ENCODE results near the gene PLOD2.

- no peak for TF ChIP-seq POLR2A (IDR thresholded peaks at IDR 0.05)
- TF ChIP-seq, protein P1, sequence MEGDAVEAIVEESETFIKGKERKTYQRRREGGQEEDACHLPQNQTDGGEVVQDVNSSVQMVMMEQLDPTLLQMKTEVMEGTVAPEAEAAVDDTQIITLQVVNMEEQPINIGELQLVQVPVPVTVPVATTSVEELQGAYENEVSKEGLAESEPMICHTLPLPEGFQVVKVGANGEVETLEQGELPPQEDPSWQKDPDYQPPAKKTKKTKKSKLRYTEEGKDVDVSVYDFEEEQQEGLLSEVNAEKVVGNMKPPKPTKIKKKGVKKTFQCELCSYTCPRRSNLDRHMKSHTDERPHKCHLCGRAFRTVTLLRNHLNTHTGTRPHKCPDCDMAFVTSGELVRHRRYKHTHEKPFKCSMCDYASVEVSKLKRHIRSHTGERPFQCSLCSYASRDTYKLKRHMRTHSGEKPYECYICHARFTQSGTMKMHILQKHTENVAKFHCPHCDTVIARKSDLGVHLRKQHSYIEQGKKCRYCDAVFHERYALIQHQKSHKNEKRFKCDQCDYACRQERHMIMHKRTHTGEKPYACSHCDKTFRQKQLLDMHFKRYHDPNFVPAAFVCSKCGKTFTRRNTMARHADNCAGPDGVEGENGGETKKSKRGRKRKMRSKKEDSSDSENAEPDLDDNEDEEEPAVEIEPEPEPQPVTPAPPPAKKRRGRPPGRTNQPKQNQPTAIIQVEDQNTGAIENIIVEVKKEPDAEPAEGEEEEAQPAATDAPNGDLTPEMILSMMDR (IDR thresholded peaks at IDR 0.05) = no peak
Measured at GRCh38 chr3:146152834-146153233, 8.2 kb downstream of the PLOD2 start.
